ENCODE measurements around the gene BNIP2. TPM values are rescaled to one million over a fixed set of nuclear protein-coding genes. Genes with fewer than 3 reads are reported as not detected.

BNIP2 gene
- total and polyA plus RNA-seq, 2 experiments from 2014 or later, result 81.9 to 123 TPM

DNA sequence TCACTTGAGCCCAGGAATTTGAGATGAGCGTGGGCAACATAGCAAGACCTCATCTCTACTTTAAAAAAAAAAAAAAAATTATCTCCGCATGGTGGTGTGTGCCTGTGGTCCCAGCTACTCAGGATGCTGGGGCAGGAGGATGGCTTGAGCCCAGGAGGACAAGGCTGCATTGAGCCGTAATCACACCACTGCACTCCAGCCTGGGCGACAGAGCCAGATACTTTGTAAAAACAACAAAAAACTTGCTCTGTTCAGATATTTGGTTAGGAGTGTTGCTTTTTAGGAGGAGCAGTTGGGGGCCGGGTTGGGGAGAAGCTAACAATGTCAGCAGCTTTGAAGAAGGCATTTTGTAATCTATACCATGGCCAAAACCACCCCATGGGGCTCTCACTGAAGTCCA is 73.5 kb downstream of the BNIP2 start:
- DNase-seq, result no peak

DNA sequence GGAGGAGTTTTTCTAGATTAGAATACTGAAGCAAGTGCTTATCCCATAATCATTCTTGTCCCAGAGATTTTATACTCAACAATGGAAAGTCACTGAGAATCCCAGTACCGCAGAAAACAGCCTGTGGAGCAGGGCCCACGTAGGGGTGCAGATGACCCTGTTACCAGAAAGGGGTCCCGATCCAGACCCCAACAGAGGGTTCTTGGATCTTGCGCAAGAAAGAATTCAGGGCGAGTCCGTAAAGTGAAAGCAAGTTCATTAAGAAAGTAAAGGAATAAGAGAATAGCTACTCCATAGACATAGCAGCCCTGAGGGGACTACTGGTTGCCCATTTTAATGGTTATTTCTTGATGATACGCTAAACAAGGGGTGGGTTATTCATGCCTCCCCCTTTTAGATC is 75.0 kb downstream of the BNIP2 start:
- WGBS, 2 experiments (ENCODE audit: low coverage in 1 of 2, low lambda C conversion rate in 2 of 2, missing lambda C conversion rate in 2 of 2), result 70 to 72% methylated on average over 7 of the region's 7 CpGs
- TF ChIP-seq EZH2phosphoT487 (IDR thresholded peaks at IDR 0.05; ENCODE audit: insufficient read depth, low read depth) (no peak), EZH2 (IDR thresholded peaks at IDR 0.05; ENCODE audit: insufficient read depth, poor library complexity, severe bottlenecking) (no peak)
- no peaks in the 10 kb centered on the region for H3K4me1 ChIP-seq (ENCODE audit: insufficient read depth)

More for the DNA sequence above, 73.5 kb downstream of the BNIP2 start:
- Histone ChIP-seq H3K4me3 (no peak overlapping the region), H3K4me1 (ENCODE audit: insufficient read depth) (no peaks in the 10 kb centered on the region), H3K9ac (no peak overlapping the region), H3K36me3 (ENCODE audit: low read depth) (no peaks in the 10 kb centered on the region), H3K27me3 (replicated peaks; ENCODE audit: insufficient read depth) (peaks cover 35% of the 10 kb centered on the region), H3K4me2 (ENCODE audit: unreplicated experiment) (no peak overlapping the region), H3K79me2 (ENCODE audit: insufficient read depth) (no peaks in the 10 kb centered on the region), H3K9me2 (ENCODE audit: insufficient read depth) (no peaks in the 10 kb centered on the region), H3K27ac (no peak overlapping the region), H3K9me3 (ENCODE audit: low read depth) (no peaks in the 10 kb centered on the region), H3F3A (ENCODE audit: insufficient read depth) (no peaks in the 10 kb centered on the region), H2AFZ (no peak overlapping the region), H4K20me1 (ENCODE audit: insufficient read depth) (no peaks in the 10 kb centered on the region)
- TF ChIP-seq EZH2phosphoT487 (IDR thresholded peaks at IDR 0.05; ENCODE audit: insufficient read depth, low read depth), result no peak
- TF ChIP-seq EZH2 (IDR thresholded peaks at IDR 0.05; ENCODE audit: insufficient read depth, poor library complexity, severe bottlenecking), result no peak
- in situ Hi-C loops (cut with MboI), result no loop called here
- 73 to 77% methylated on average over 5 of the region's 5 CpGs for WGBS, 2 experiments (ENCODE audit: low coverage in 1 of 2, low lambda C conversion rate in 2 of 2, missing lambda C conversion rate in 2 of 2)

DNA sequence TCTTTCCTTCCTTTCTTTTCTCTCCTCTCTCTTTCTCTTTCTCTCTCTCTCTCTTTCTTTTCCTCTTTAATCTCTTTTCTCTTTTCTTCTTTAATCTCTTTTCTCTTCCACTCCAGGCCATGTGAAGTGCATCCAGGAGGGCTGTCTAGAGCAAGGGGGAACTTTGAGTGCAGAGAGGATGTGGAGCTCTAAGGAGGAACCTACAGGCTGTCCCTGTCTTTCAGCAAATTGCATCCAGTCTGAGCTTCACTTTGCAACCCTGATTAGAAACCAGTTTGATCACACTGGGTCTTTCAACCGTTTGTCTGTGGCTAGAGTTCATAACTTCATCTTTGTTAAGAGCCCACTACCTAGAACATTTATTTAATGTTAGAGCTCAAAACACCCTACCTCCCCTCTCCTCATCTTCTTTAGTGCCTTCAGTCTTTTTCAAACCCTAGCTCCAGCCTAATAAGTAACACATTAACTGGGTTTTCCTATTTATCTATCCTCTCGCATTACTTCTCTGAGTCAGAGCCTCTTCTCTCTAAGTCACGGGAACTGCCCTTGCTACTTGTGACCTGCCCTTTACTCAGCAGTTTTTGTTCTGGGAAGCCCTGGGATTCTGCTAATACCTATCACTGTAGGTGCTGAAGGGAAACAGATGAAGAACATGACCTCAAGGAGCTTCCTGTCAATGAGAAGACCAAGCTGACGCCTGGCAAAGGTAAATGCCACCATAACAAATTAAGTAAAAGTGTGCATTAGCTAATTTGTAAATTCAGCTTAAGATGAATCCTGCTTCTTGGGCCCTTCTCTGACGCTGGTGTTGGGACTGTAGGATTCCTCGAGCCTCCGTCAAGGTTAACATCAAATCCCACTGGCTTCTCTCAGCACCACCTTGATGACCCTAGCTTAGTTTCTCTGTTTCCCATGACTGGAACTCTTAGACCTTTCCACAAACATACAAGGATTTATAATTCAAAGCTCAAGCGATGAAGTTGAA is 77.6 kb downstream of the BNIP2 start, which contains the start of gene GCNT3:
GCNT3 (plus strand) TSS at position 508 of the 985 bp plus-strand sequence. CDS start 6,456 bp downstream, outside the sequence.
- no peak within 1 kb of the TSS for H3K4me3 ChIP-seq
- no peaks in the 10 kb centered on the region for H3K9me3 ChIP-seq (ENCODE audit: low read depth)
- no peak within 1 kb of the TSS for H3K27ac ChIP-seq
- no peaks in the 10 kb centered on the region for H3K4me1 ChIP-seq (ENCODE audit: insufficient read depth)
- TF ChIP-seq EZH2phosphoT487 (IDR thresholded peaks at IDR 0.05; ENCODE audit: insufficient read depth, low read depth), result no peak
- TF ChIP-seq EZH2 (IDR thresholded peaks at IDR 0.05; ENCODE audit: insufficient read depth, poor library complexity, severe bottlenecking), result no peak
- H3K79me2 ChIP-seq (ENCODE audit: insufficient read depth), result no peaks in the 10 kb centered on the region
- no peaks in the 10 kb centered on the region for H3F3A ChIP-seq (ENCODE audit: insufficient read depth)
- peak; percentile 70 for DNase-seq
- WGBS, 2 experiments (ENCODE audit: low coverage in 1 of 2, low lambda C conversion rate in 2 of 2, missing lambda C conversion rate in 2 of 2), result 59 to 69% methylated on average over 8 of the region's 8 CpGs
- H3K9me2 ChIP-seq (ENCODE audit: insufficient read depth), result no peaks in the 10 kb centered on the region
- no peak within 1 kb of the TSS for H3K4me2 ChIP-seq (ENCODE audit: unreplicated experiment)
- H3K36me3 ChIP-seq (ENCODE audit: low read depth), result no peaks in the 10 kb centered on the region
- peaks cover 12% of the 10 kb centered on the region for H3K27me3 ChIP-seq (replicated peaks; ENCODE audit: insufficient read depth)
- H2AFZ ChIP-seq, result no peak within 1 kb of the TSS
- no peaks in the 10 kb centered on the region for H4K20me1 ChIP-seq (ENCODE audit: insufficient read depth)
- in situ Hi-C loops (cut with MboI), result no loop called here
- H3K9ac ChIP-seq, result no peak within 1 kb of the TSS

More for the DNA sequence above, 75.0 kb downstream of the BNIP2 start:
- no peaks in the 10 kb centered on the region for H3F3A ChIP-seq (ENCODE audit: insufficient read depth)
- no peaks in the 10 kb centered on the region for H4K20me1 ChIP-seq (ENCODE audit: insufficient read depth)
- DNase-seq, result no peak
- no peak overlapping the region for H3K4me2 ChIP-seq (ENCODE audit: unreplicated experiment)
- in situ Hi-C loops (cut with MboI), result no loop called here
- H3K36me3 ChIP-seq (ENCODE audit: low read depth), result no peaks in the 10 kb centered on the region
- H2AFZ ChIP-seq, result no peak overlapping the region
- H3K4me3 ChIP-seq, result no peak overlapping the region
- no peak overlapping the region for H3K9ac ChIP-seq
- H3K9me2 ChIP-seq (ENCODE audit: insufficient read depth), result no peaks in the 10 kb centered on the region
- H3K27me3 ChIP-seq (replicated peaks; ENCODE audit: insufficient read depth), result peaks cover 31% of the 10 kb centered on the region
- no peak overlapping the region for H3K27ac ChIP-seq
- no peaks in the 10 kb centered on the region for H3K79me2 ChIP-seq (ENCODE audit: insufficient read depth)
- H3K9me3 ChIP-seq (ENCODE audit: low read depth), result no peaks in the 10 kb centered on the region

DNA sequence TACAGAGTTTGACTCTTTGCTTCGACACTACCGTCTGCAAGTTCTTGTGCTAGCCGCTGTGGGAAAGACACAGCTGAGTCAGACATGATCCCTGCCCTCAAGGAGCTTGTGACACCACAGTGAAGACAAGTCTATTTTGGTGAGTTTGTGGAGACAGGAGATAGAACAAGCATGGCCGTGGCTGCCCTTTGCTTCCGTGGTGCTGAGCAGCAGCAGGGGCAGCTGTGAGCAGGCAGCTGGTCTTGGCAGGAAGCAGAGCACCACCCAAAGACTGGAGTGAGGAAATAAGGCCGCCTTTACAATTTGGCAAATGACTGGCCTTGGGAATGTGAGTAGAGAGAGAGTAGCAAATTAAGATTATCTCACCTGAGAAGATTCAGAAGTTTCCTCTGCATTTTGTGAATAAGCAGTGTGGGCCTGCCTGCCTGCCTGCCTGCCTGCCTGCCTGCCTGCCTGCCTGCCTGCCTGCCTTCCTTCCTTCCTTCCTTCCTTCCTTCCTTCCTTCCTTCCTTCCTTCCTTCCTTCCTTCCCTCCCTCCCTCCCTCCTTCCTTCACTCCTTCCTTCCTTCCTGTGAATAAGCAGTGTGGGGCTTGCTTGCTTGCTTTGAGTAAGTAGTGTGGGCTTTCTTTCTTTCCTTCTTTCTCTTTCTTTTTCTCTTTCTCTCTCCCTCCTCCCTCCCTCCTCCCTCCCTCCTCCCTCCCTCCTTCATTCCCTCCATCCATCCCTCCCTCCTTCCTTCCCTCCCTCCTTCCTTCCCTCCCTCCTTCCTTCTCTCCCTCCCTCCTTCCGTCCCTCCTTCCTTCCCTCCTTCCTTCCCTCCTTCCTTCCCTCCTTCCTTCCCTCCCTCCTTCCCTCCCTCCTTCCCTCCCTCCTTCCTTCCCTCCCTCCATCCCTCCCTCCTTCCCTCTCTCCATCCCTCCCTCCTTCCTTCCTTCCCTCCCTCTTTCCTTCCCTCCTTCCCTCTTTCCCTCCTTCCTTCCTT is 79.1 kb downstream of the BNIP2 start:
- WGBS, 2 experiments (ENCODE audit: low coverage in 1 of 2, low lambda C conversion rate in 2 of 2, missing lambda C conversion rate in 2 of 2), result 66 to 71% methylated on average over 7 of the region's 7 CpGs
- H3K4me1 ChIP-seq (ENCODE audit: insufficient read depth), result no peaks in the 10 kb centered on the region
- no peak overlapping the region for H3K27ac ChIP-seq
- H3F3A ChIP-seq (ENCODE audit: insufficient read depth), result no peaks in the 10 kb centered on the region
- no peak overlapping the region for H3K4me2 ChIP-seq (ENCODE audit: unreplicated experiment)
- no peak for TF ChIP-seq EZH2phosphoT487 (IDR thresholded peaks at IDR 0.05; ENCODE audit: insufficient read depth, low read depth)
- H3K27me3 ChIP-seq (replicated peaks; ENCODE audit: insufficient read depth), result peaks cover 4% of the 10 kb centered on the region; the same call in 1 of the 2 replicates
- no peak overlapping the region for H2AFZ ChIP-seq
- H3K9me3 ChIP-seq (ENCODE audit: low read depth), result no peaks in the 10 kb centered on the region
- no peak overlapping the region for H3K4me3 ChIP-seq
- H3K9ac ChIP-seq, result no peak overlapping the region
- no peaks in the 10 kb centered on the region for H4K20me1 ChIP-seq (ENCODE audit: insufficient read depth)
- H3K9me2 ChIP-seq (ENCODE audit: insufficient read depth), result no peaks in the 10 kb centered on the region
- DNase-seq, result peak; percentile 8
- in situ Hi-C loops (cut with MboI), result no loop called here
- H3K36me3 ChIP-seq (ENCODE audit: low read depth), result no peaks in the 10 kb centered on the region
- no peaks in the 10 kb centered on the region for H3K79me2 ChIP-seq (ENCODE audit: insufficient read depth)

Other genes starting within 250 kb of the BNIP2 start
- gene GCNT3, start 77.5 kb downstream of the BNIP2 start, total RNA-seq (2014; rRNA removed; shearing (Covaris generic)), result not detected in 2 replicates
- not detected in 2 replicates for gene GCNT3, start 77.5 kb downstream of the BNIP2 start, polyA plus RNA-seq (2016; fragmentation: Nextera tagmentation; extraction: Ambion mirVana)
- 30.8 and 66.3 TPM in 2 replicates for gene GTF2A2, start 31.8 kb downstream of the BNIP2 start, total RNA-seq (2014; rRNA removed; shearing (Covaris generic))
- gene GTF2A2, start 31.8 kb downstream of the BNIP2 start, polyA plus RNA-seq (2016; fragmentation: Nextera tagmentation; extraction: Ambion mirVana), result 244 and 247 TPM in 2 replicates

Data from GM23248 (cell line).